TTC549 (cell line): ENCODE results near the gene CHD9NB.
"Not testable (repeated sequence)": the region's sequence is repeated elsewhere in the genome, so short reads cannot be mapped to it uniquely, and the experiment has no call there.

Experiments
- FAIRE-seq: peaks from 2 replicates; lab custom pipeline; 2012; peaks lifted over from hg19 to GRCh38; lab: Jason Lieb, UNC

The CHD9NB gene

GRCh38 chr16:53056392-53056881 is 3.7 kb upstream of the CHD9NB start:
- FAIRE-seq, result no peak

GRCh38 chr16:53055541-53056391 is 3.1 kb upstream of the CHD9NB start:
- no peak for FAIRE-seq

- no peak for FAIRE-seq
Observed at GRCh38 chr16:53054670-53055485, 2.2 kb upstream of the CHD9NB start, which contains the start of gene CHD9. Gene CHD9, plus strand, starts transcription at chr16:53054991. Its CDS starts 101,099 bp downstream, at chr16:53156090.

GRCh38 chr16:53053967-53054669 is 1.4 kb upstream of the CHD9NB start:
- FAIRE-seq, result no peak

- FAIRE-seq, result not testable (repeated sequence)
Observed at GRCh38 chr16:53051255-53051654, 1.4 kb downstream of the CHD9NB start.

DNA sequence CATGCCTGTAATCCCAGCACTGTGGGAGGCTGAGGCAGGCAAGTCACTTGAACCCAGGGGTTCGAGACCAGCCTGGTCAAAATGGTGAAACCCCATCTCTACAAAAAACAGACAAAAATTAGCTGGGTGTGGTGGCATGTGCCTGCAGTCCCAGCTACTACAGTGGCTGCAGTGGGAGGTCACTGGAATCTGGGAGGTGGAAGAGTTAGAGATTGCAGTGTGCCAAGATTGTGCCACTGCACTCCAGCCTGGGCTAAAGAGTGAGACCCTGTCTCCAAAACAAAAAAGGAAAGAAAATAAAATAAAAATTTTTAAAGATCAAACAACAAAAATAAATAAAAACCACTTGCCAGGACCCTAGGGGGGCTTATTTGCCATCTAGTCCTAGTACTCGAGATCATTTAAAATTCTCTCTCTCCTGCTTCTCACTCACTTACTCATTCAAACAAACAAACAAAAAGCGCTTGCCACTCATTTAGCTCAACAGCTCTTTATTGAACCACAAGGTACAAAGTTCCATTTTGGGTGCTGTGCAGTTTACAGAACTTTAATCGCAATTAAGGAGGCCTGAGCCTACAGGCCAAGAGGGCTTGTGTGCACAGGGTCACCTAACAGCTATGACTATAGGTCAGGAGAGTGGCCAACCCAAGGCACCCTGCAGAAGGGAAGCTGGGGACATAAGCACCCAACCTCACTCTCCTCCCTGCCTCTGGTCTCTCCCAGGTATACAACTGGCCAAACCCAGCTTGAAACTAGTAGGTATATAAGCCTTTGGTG is 4.4 kb downstream of the CHD9NB start:
- no peak for FAIRE-seq

- FAIRE-seq, result not testable (repeated sequence)
Observed at GRCh38 chr16:53047515-53047914, 5.2 kb downstream of the CHD9NB start.

DNA sequence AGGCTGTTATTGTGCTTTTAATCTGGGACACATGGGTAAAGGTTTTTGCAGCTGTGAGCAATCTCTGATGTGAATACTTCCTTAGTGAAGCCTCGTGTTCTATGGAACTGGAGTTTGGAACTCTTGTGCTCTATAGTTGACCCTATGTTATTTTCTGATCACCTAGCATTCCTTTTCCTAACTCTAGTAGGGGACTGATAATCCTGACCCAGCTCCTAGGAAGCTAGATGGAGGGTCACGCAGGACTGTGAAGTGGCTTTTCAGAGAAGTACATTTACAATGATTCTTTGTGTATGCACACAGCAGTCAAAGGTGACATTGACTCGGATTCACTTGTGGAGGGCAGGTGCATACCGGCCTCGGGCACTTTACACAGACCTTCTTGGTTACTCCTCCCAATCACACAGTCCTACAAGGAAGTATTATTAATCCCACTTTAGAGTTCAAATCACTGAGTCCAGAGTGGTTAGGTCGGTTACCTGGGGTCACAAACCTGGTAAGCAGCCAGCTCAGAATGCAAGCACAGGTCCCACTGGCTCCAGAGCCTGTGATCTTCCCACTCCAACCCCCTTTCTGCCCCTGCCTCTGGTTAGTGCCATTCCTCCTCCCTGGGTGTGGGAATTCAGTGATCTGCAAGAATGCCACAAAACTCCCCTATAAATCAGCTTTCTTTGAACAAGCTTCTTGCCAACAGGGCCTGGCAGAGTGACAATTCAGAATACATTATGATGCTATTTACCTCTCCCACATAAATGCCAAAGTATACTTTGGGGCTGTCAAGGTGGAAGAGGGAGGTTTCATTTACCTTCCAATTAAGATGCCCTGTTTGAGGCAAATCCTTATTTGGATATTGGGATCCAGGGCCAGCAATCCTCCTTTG is 7.1 kb downstream of the CHD9NB start:
- no peak for FAIRE-seq

- FAIRE-seq, result no peak
Observed at GRCh38 chr16:53043986-53044601, 8.6 kb downstream of the CHD9NB start.

- no peak for FAIRE-seq
Observed at GRCh38 chr16:53043428-53043831, 9.3 kb downstream of the CHD9NB start.

DNA sequence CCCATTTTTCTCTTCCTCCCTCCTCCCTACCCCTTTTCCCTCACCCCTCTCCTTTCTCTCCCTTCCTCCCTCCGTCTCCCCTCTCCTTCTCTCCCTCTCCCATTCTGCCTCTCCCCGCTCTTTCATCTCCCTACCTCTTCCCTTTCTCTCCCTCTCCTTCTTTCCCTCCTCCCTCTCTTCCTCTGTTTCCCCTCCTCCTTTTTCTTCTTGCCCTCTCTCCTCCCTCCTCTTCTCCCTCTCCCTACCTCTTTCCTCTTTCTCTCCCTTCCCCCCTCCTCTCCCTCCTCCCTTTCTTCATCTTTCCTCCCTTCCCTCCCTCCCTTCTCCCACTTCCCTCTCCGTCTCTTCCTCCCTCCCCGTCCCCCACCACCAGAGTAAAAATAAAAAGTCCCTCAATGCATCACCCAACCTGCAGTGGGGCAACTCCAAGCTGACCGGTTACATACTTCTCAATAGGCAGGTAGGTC is 10.4 kb downstream of the CHD9NB start:
- no peak for FAIRE-seq

DNA sequence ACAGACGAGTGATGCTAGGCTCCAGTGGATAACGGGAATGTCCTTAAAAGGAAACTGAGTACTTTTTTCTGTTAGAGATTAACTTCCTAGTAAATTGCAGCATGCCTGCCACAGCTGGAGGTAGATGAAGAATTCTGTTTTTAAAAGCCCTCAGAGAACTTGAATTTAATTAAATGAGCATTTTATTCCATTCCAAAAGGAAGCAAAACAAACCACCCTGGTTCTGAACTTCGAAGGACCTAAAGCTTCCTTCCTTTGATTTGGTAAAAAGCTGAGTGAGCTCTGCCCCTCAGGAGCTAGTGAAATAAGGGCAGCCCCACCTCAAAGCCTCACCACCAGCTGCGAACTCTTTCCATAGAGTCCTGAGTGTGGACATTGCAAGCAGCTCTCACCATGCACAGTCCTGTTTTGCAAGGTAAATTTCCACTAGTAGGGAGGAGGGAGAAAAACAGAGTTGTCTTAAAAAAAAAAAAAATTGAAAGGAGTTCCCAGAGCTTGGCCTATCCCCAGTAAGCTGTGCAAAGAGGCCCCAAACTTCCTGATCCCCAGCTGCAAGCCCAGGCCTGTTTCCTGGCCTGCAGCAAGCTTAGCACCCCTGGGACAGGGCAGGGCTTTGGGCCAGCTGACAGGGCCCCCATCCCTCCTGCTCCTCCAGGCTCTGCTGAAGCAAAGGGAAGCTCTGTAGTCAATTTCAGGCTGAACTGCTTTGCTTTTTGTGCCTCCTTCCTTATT is 11.2 kb downstream of the CHD9NB start:
- FAIRE-seq, result no peak

DNA sequence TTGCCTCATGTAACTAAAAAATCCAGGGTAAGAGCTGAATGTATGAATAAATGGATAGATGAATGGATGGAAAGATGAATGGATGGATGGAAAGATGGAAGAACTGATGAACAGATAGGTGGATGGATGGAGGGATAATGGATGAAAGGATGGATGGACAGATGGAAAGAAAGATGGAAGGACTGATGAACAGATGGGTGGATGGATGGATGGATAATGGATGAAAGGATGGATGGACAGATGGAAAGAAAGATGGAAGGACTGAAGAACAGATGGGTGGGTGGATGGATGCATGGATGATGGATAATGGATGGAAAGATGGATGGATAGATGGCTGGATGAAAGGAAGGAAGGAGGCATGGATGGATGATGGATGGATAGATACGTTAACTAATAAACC is 11.9 kb downstream of the CHD9NB start:
- FAIRE-seq, result no peak

DNA sequence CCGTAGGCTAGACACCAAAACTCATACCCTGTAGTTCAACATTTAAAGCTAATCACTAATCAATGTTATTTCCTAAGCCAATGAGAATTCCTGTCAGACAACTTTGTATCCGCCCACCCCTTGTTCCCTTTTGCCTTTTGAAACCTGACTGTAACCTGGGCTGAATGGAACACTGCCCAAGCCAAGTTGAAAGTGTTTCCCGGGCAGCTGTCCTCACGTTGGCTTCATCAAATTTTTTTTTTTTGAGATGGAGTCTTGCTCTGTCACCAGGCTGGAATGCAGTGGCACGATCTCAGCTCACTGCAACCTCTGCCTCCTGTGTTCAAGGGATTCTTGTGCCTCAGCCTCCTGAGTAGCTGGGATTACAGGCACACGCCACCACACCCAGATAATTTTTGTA is 16.0 kb downstream of the CHD9NB start:
- not testable (repeated sequence) for FAIRE-seq

- FAIRE-seq, result no peak
Observed at GRCh38 chr16:53036066-53036465, 16.6 kb downstream of the CHD9NB start.

- no peak for FAIRE-seq
Observed at GRCh38 chr16:53035176-53035942, 17.3 kb downstream of the CHD9NB start.

GRCh38 chr16:53034306-53034705 is 18.4 kb downstream of the CHD9NB start:
- FAIRE-seq, result no peak

GRCh38 chr16:53031323-53031942 is 21.3 kb downstream of the CHD9NB start:
- no peak for FAIRE-seq
